ENCODE data around the gene AVL9. TPM values are rescaled to one million over a fixed set of nuclear protein-coding genes. Genes with fewer than 3 reads are reported as not detected.

AVL9 gene
- total RNA-seq, 1 donor from 2014 or later: 31.3 TPM

DNA sequence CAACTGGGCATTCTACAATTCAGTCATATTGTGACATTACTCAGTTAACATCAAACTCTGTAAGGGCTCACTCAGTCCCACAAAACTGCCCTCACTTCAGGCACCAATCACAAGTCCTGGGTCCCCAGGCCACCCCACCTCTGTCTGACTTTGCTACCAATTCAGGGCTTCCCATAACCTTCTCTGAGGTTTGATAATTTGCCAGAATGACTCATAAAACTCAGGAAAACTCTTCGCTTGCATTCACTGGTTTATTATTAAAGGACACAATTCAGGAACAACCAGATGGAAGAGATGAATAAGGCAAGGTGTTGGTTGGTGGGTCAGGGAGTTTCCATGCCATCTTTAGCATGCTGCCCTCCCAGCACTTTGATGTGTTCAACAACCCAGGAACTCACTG is 41.3 kb downstream of the AVL9 start:
- Histone ChIP-seq H3K4me3 (no peak overlapping the region), H3K27me3 (no peaks in the 10 kb centered on the region), H3K36me3 (no peaks in the 10 kb centered on the region), H3K4me1 (peaks cover 6% of the 10 kb centered on the region), H3K9me3 (no peaks in the 10 kb centered on the region), H3K27ac (no peak overlapping the region)
- ATAC-seq (no peak), DNase-seq (no peak)
- TF ChIP-seq, protein P1, sequence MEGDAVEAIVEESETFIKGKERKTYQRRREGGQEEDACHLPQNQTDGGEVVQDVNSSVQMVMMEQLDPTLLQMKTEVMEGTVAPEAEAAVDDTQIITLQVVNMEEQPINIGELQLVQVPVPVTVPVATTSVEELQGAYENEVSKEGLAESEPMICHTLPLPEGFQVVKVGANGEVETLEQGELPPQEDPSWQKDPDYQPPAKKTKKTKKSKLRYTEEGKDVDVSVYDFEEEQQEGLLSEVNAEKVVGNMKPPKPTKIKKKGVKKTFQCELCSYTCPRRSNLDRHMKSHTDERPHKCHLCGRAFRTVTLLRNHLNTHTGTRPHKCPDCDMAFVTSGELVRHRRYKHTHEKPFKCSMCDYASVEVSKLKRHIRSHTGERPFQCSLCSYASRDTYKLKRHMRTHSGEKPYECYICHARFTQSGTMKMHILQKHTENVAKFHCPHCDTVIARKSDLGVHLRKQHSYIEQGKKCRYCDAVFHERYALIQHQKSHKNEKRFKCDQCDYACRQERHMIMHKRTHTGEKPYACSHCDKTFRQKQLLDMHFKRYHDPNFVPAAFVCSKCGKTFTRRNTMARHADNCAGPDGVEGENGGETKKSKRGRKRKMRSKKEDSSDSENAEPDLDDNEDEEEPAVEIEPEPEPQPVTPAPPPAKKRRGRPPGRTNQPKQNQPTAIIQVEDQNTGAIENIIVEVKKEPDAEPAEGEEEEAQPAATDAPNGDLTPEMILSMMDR (IDR thresholded peaks at IDR 0.05): no peak
- intact Hi-C loops (cut with DNase I): no loop called here

DNA sequence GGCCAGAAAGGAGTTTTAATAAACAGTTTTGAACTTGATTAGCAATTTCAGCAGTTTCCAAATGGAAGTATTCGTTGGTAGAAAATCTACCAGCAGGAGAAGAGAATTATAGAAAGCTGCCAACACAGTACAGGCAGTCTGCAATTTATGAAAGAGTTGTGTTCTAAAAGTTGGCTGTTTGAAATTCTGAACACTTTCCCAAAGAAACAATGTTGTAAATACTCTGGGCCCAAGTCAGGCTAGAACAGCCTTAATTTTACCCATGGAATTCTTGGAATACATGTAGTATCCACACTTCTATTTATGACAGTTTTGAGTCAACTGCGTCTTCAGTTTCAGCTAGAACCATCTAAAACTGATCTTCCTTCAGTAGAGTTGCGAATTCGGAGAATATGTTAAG is 42.5 kb downstream of the AVL9 start:
- intact Hi-C loops (cut with DNase I): no loop called here
- no peak for ATAC-seq

DNA sequence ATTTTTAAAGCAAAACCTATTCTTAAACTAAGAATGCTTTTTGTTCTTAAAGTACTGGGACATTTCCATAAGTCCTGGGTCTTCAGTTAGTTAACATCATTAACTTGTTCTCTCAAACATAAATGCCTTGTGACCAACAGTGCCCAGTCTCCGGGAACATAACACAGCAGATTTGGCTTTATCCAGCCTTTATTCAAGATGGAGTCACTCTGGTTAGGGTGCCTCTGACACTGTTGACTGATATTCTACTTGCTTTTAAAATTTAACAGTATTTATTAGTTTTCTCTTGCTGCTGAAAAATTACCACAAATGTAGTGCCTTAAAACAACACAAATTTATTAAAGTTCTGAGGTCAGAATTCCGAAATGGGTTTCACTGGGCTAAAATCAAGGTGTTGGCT is 44.1 kb downstream of the AVL9 start:
- Histone ChIP-seq H3K4me3 (no peak overlapping the region), H3K27me3 (no peaks in the 10 kb centered on the region), H3K9me3 (no peaks in the 10 kb centered on the region), H3K36me3 (peaks cover 14% of the 10 kb centered on the region), H3K27ac (no peak overlapping the region), H3K4me1 (peaks cover 6% of the 10 kb centered on the region)
- intact Hi-C loops (cut with DNase I): no loop called here
- no peak for ATAC-seq
- DNase-seq: no peak
- TF ChIP-seq, protein P1 (IDR thresholded peaks at IDR 0.05): no peak

More for the DNA sequence above, 42.5 kb downstream of the AVL9 start:
- Histone ChIP-seq H3K4me1 (peaks cover 6% of the 10 kb centered on the region), H3K27me3 (no peaks in the 10 kb centered on the region), H3K4me3 (no peak overlapping the region), H3K36me3 (no peaks in the 10 kb centered on the region), H3K9me3 (no peaks in the 10 kb centered on the region), H3K27ac (no peak overlapping the region)
- DNase-seq: no peak
- TF ChIP-seq, protein P1 (IDR thresholded peaks at IDR 0.05): no peak

DNA sequence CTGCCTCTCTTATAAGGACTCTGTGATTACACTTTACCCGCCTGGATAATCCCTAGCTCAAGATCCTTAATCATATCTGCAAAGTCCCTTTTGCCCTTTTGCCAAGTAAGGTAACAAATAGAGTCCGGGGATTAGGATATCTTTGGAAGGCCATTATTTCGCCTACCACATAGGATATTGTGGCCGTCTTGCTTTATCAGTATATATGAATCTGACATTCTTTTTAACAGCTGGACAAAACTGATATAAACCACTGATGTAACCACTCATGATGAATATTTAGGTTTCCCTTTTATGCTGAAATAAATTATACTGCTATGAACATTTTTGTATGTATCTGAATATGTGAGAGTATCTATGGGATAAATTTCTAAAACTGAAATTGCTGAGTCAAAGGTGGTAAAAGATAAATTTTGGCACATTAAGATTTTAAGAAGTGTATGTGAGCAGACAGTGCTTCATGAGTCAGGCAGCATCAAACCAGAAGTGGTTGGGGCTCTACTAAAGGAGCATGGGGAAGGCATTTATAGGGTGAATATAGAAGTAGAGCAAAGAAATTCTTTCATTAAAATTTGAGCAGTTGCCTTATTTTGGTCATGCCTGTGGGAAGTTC is 44.7 kb downstream of the AVL9 start:
- peaks cover 6% of the 10 kb centered on the region for H3K4me1 ChIP-seq
- ATAC-seq: no peak
- H3K9me3 ChIP-seq: no peaks in the 10 kb centered on the region
- H3K4me3 ChIP-seq: no peak overlapping the region
- TF ChIP-seq, protein P1 (IDR thresholded peaks at IDR 0.05): no peak
- DNase-seq: no peak
- H3K27ac ChIP-seq: no peak overlapping the region
- intact Hi-C loops (cut with DNase I): no loop called here
- H3K36me3 ChIP-seq: peaks cover 21% of the 10 kb centered on the region
- H3K27me3 ChIP-seq: no peaks in the 10 kb centered on the region

DNA sequence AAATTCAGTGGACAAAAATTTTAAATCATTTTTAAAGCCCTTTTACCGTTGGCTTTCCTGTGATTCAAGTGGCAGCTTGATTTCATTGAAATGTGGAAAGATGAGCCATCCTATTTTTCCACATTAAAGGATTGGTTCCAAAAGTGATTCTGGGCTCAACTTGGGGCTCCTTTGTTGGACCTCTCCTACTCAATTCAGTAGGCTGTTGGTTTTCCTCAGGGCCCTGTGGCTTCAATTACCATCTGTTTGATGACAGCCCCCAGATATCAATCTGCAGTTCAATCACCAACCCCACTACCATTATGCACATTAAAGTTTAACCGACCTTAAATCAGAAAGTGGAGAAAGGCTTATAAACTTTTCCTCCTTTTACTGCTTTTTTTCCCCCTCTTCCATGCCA is 47.3 kb downstream of the AVL9 start:
- ATAC-seq: no peak
- no peak for DNase-seq
- TF ChIP-seq, protein P1 (IDR thresholded peaks at IDR 0.05): no peak
- Histone ChIP-seq H3K27ac (no peak overlapping the region), H3K27me3 (no peaks in the 10 kb centered on the region), H3K4me1 (no peaks in the 10 kb centered on the region), H3K9me3 (no peaks in the 10 kb centered on the region), H3K4me3 (no peak overlapping the region), H3K36me3 (peaks cover 37% of the 10 kb centered on the region)
- intact Hi-C loops (cut with DNase I): no loop called here

DNA sequence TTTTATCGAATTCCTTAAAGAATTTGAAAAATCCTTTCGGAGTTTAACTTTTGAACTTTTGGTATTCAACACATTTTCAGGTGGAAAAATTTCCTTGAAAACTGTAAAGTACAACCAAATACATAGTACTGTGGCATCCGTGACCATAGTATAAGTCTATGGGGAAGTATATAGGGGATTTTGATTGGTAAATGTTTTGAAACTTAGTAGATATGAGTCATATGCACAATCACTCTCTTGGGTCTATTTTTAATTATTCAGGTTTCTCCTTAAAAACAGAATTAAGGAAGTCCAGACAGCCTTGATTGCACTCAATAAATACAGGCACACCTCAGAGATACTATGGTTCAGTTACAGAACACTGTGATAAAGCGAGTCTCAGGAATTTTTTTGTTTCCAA is 64.2 kb downstream of the AVL9 start:
- ATAC-seq: no peak
- TF ChIP-seq, protein P1 (IDR thresholded peaks at IDR 0.05): no peak
- H3K4me3 ChIP-seq: no peak overlapping the region
- no peaks in the 10 kb centered on the region for H3K4me1 ChIP-seq
- H3K27me3 ChIP-seq: no peaks in the 10 kb centered on the region
- no peak for DNase-seq
- intact Hi-C loops (cut with DNase I): no loop called here
- H3K27ac ChIP-seq: no peak overlapping the region
- peaks cover 76% of the 10 kb centered on the region for H3K36me3 ChIP-seq
- no peaks in the 10 kb centered on the region for H3K9me3 ChIP-seq

All from upper lobe of right lung (tissue), 1 donor.